WTC11 (cell line): ENCODE results near the gene ZNF335. TPM values are rescaled to one million over a fixed set of nuclear protein-coding genes. Genes with fewer than 3 reads are reported as not detected.

Experiments used
- ATAC-seq: fragments of 200-7000 bp; cut with Tn5 transposase; 2 replicates; pipeline ENCODE4 v1.10.0; 2021; ENCODE audit warnings: mild to moderate bottlenecking, moderate library complexity
- CTCF ChIA-PET: fragments of 300-600 bp; sonication (Branson Sonifier 250); formaldehyde crosslinking; loops from one replicate; lab custom pipeline; 2021; ENCODE audit warnings: antibody characterized with exemption; lab: Charles Lee
- POLR2A ChIA-PET: fragments of 350-600 bp; sonication (Branson Sonifier 250); formaldehyde crosslinking; loops from one replicate; lab custom pipeline; 2021; ENCODE audit warnings: antibody characterized with exemption; lab: Charles Lee
- DNase-seq: peaks from one replicate; pipeline ENCODE4 v3.0.0; 2021; ENCODE audit warnings: low spot score
- H3K27ac Mint-ChIP-seq: 2 replicates; pipeline ENCODE4 v1.8.0; 2021; ENCODE audit warnings: mixed read lengths
- H3K27me3 Mint-ChIP-seq: 2 replicates; pipeline ENCODE4 v1.8.0; 2021; ENCODE audit warnings: low read depth, mild to moderate bottlenecking, moderate library complexity, mixed read lengths
- H3K36me3 Mint-ChIP-seq: 2 replicates; pipeline ENCODE4 v1.8.0; 2021; ENCODE audit warnings: mixed read lengths
- H3K4me1 Mint-ChIP-seq: 2 replicates; pipeline ENCODE4 v1.8.0; 2022; ENCODE audit warnings: mixed read lengths
- H3K4me3 Mint-ChIP-seq: 2 replicates; pipeline ENCODE4 v1.8.0; 2021; ENCODE audit warnings: mild to moderate bottlenecking, moderate library complexity, mixed read lengths
- H3K9me3 Mint-ChIP-seq: 2 replicates; pipeline ENCODE4 v1.8.0; 2021; ENCODE audit warnings: mixed read lengths
- AR ChIP-seq: fragments of 250-450 bp; sonication (Bioruptor Pico); IDR thresholded peaks from 2 replicates; pipeline ENCODE4 v1.9.0; 2021; ENCODE audit warnings: mild to moderate bottlenecking
- ETV6 ChIP-seq: sonication (generic); formaldehyde crosslinking; IDR thresholded peaks from 2 replicates; pipeline ENCODE4 v1.8.1; 2022; ENCODE audit warnings: mild to moderate bottlenecking, missing genetic modification reagents
- NFYB ChIP-seq: sonication (generic); formaldehyde crosslinking; conservative IDR thresholded peaks from 2 replicates; pipeline ENCODE4 v1.8.0; 2022; ENCODE audit warnings: low read depth, missing genetic modification reagents
- NR2C2 ChIP-seq: sonication (generic); formaldehyde crosslinking; IDR thresholded peaks from 2 replicates; pipeline ENCODE4 v1.8.0; 2022; ENCODE audit warnings: mild to moderate bottlenecking, missing genetic modification reagents
- PRDM15 ChIP-seq: sonication (generic); formaldehyde crosslinking; IDR thresholded peaks from 2 replicates; pipeline ENCODE4 v1.8.0; 2022; ENCODE audit warnings: missing genetic modification reagents
- RORB ChIP-seq: fragments of 250-450 bp; sonication (Bioruptor Pico); IDR thresholded peaks from 2 replicates; pipeline ENCODE4 v1.9.0; 2021; ENCODE audit warnings: mild to moderate bottlenecking
- SMAD3 ChIP-seq: sonication (generic); formaldehyde crosslinking; IDR thresholded peaks from 2 replicates; pipeline ENCODE4 v1.8.0; 2022; ENCODE audit warnings: missing genetic modification reagents, mild to moderate bottlenecking, borderline replicate concordance
- SOX15 ChIP-seq: fragments of 250-450 bp; sonication (Bioruptor Pico); IDR thresholded peaks from 2 replicates; pipeline ENCODE4 v1.9.0; 2021; ENCODE audit warnings: mild to moderate bottlenecking
- SP1 ChIP-seq: sonication (generic); formaldehyde crosslinking; conservative IDR thresholded peaks from 2 replicates; pipeline ENCODE4 v1.8.1; 2022; ENCODE audit warnings: missing genetic modification reagents
- TP53 ChIP-seq: sonication (generic); formaldehyde crosslinking; IDR thresholded peaks from 2 replicates; pipeline ENCODE4 v1.8.1; 2023; ENCODE audit warnings: mild to moderate bottlenecking, missing genetic modification reagents
- ZBTB21 ChIP-seq: sonication (generic); formaldehyde crosslinking; IDR thresholded peaks from 2 replicates; pipeline ENCODE4 v1.8.1; 2023; ENCODE audit warnings: mild to moderate bottlenecking, missing genetic modification reagents, borderline replicate concordance
- ZBTB43 ChIP-seq: sonication (generic); formaldehyde crosslinking; IDR thresholded peaks from 2 replicates; pipeline ENCODE4 v1.8.1; 2023; ENCODE audit warnings: mild to moderate bottlenecking, missing genetic modification reagents
- ZNF121 ChIP-seq: sonication (generic); formaldehyde crosslinking; IDR thresholded peaks from 2 replicates; pipeline ENCODE4 v1.8.0; 2023; ENCODE audit warnings: missing genetic modification reagents
- ZNF416 ChIP-seq: fragments of 250-450 bp; sonication (Bioruptor Pico); IDR thresholded peaks from 2 replicates; pipeline ENCODE4 v1.9.0; 2021; ENCODE audit warnings: mild to moderate bottlenecking, inconsistent platforms
- ZNF423 ChIP-seq: fragments of 250-450 bp; sonication (Bioruptor Pico); IDR thresholded peaks from 2 replicates; pipeline ENCODE4 v2.1.2; 2022; ENCODE audit warnings: mild to moderate bottlenecking, moderate library complexity
- total RNA-seq: library from RNA; stranded (reverse); gene quantifications from 3 replicates; pipeline ENCODE4 v1.2.3, GENCODE V29; 2021
- TF ChIP-seq, protein P1 (sequence below): sonication (generic); formaldehyde crosslinking; IDR thresholded peaks from 2 replicates; pipeline ENCODE4 v1.8.0; 2023; ENCODE audit warnings: mild to moderate bottlenecking, missing genetic modification reagents

The ZNF335 gene
- total RNA-seq, 1 experiment from 2014 or later, result 20.0 TPM

DNA sequence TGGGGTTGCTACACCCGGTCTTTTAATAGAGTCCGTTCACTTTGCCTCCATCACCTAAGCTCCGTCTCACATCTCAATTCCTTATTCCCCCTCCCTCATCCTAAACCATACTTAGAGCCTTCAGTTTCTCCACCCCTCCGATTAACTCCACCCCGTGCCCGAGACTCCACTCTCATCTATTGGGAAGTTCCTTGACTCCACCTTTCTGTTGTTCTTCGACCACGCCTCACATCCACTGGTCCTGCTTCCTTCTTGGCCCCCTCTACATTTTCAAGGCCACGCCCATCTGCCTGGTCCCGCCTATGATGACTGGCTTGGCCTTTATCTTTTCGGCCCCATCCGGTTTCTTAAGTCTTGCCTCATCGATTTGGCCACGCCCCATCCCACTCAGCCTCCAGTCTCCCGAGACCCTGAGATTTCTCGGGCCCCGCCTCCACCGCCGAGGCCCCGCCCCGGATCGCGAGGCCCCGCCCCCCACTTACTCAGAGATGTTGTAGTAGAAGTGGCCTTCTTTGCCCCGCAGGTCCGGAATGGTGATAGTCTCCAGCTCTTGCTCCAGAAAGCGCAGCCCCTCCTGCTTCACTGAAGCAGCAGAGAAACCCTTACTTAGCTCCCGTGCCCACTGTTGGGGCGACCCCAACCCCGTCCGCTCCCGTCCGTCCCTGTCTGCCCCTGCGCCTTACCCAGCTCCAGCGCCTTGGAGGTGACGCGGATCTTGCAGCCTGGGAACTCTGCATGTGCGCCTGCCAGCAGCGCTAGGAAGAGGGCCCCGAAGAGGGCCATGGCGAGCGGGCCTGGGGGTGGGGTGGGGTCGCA lies 61.1 kb downstream of the ZNF335 start:
- ATAC-seq (peak; percentile 91), DNase-seq (peak; percentile 100)
- Mint-ChIP-seq H3K9me3 (no peaks in the 10 kb centered on the region), H3K27me3 (no peaks in the 10 kb centered on the region), H3K4me3 (peak overlapping the region; percentile 85), H3K27ac (peak overlapping the region; percentile 87; the same call in 1 of the 2 replicates), H3K36me3 (peaks cover 31% of the 10 kb centered on the region), H3K4me1 (peaks cover 14% of the 10 kb centered on the region)
- ChIA-PET CTCF (interaction anchor here (0.6 to 2.7 kb wide), 7 partner anchors 20 to 189 kb away, joined by 4 to 13 read pairs (median 4); partner anchors contain the start of genes NEURL2 and PCIF1), POLR2A (interaction anchor here (0.6 to 3.1 kb wide), 11 partner anchors 9 to 513 kb away, joined by 3 to 43 read pairs (median 3); partner anchors contain the start of genes PCIF1 and ZSWIM1)
- TF ChIP-seq SP1 (peak; percentile 73), ZBTB21 (no peak), AR (CRISPR knock-in tag) (no peak), ETV6 (CRISPR knock-in tag) (0 out of 2 replicates have a peak, but pooled peaks have one; percentile 16), SMAD3 (CRISPR knock-in tag) (0 out of 2 replicates have a peak, but pooled peaks have one; percentile 5), NFYB (CRISPR knock-in tag) (no peak), RORB (CRISPR knock-in tag) (no peak)

DNA sequence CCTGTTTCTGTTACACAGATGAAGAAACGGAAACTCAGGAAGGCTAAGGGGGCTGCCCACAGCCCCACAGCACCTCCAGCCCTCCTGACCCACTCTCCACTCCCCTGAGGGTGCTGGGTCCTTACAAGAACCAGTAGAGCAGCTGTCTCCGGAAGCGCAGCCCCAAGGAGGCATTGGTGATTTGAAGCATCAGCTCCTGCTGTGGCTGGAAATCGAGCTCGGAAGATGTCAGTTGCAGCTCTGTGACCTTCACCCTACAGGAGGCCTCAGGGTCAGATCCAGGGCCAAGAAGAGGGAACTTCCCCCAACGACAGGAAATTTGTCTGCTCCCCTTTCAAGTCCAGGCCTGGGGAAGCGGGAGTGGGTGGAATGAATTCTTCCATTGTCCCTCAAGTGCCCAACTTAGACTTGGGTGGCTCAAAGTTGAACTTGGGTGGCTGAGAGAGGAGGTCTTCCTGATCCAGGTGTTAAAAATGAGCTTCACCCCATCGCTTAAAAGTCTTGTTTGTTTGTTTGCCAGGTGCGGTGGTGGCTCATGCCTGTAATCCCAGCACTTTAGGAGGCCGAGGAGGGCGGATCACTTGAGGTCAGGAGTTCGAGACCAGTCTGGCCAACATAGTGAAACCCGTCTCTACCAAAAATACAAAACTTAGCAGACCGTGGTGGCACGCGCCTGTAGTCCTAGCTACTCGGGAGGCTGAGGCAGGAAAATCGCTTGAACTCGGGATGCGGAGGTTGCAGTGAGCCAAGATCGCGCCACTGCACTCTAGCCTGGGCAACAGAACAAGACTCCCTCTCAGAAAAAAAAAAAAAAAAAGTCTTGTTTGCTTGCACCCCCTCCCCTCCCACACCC lies 62.0 kb downstream of the ZNF335 start:
- peaks cover 14% of the 10 kb centered on the region for H3K4me1 Mint-ChIP-seq
- H3K27ac Mint-ChIP-seq, result no peak overlapping the region
- ATAC-seq (no peak), DNase-seq (no peak)
- H3K27me3 Mint-ChIP-seq, result no peaks in the 10 kb centered on the region
- H3K9me3 Mint-ChIP-seq, result no peaks in the 10 kb centered on the region
- peaks cover 37% of the 10 kb centered on the region for H3K36me3 Mint-ChIP-seq
- CTCF ChIA-PET, result interaction anchor here (0.6 to 2.7 kb wide), 5 partner anchors 20 to 111 kb away, joined by 4 to 13 read pairs (median 4); partner anchors contain the start of genes NEURL2 and PCIF1
- POLR2A ChIA-PET, result interaction anchor here (0.6 to 3.1 kb wide), 9 partner anchors 9 to 591 kb away, joined by 3 to 43 read pairs (median 4); partner anchors contain the start of genes PCIF1 and ZSWIM1
- peak overlapping the region; percentile 85 for H3K4me3 Mint-ChIP-seq
- TF ChIP-seq, protein P1, sequence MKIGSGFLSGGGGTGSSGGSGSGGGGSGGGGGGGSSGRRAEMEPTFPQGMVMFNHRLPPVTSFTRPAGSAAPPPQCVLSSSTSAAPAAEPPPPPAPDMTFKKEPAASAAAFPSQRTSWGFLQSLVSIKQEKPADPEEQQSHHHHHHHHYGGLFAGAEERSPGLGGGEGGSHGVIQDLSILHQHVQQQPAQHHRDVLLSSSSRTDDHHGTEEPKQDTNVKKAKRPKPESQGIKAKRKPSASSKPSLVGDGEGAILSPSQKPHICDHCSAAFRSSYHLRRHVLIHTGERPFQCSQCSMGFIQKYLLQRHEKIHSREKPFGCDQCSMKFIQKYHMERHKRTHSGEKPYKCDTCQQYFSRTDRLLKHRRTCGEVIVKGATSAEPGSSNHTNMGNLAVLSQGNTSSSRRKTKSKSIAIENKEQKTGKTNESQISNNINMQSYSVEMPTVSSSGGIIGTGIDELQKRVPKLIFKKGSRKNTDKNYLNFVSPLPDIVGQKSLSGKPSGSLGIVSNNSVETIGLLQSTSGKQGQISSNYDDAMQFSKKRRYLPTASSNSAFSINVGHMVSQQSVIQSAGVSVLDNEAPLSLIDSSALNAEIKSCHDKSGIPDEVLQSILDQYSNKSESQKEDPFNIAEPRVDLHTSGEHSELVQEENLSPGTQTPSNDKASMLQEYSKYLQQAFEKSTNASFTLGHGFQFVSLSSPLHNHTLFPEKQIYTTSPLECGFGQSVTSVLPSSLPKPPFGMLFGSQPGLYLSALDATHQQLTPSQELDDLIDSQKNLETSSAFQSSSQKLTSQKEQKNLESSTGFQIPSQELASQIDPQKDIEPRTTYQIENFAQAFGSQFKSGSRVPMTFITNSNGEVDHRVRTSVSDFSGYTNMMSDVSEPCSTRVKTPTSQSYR (CRISPR knock-in tag), result no peak
- TF ChIP-seq ZNF121 (CRISPR knock-in tag) (no peak), ZNF416 (CRISPR knock-in tag) (no peak), ZBTB43 (CRISPR knock-in tag) (no peak)

- no peak overlapping the region for H3K4me3 Mint-ChIP-seq
- no peaks in the 10 kb centered on the region for H3K9me3 Mint-ChIP-seq
- ChIA-PET POLR2A (interaction anchor here (0.8 to 3.1 kb wide), 4 partner anchors 24 to 590 kb away, joined by 3 to 43 read pairs (median 4); partner anchors contain the start of genes PCIF1 and ZSWIM1), CTCF (interaction anchor here (0.7 to 1.7 kb wide), 2 partner anchors 111 to 1034 kb away, joined by 3 to 4 read pairs; no protein-coding TSS in a partner anchor)
- H3K27ac Mint-ChIP-seq, result no peak overlapping the region
- ATAC-seq (no peak), DNase-seq (no peak)
- H3K36me3 Mint-ChIP-seq, result peaks cover 43% of the 10 kb centered on the region
- no peaks in the 10 kb centered on the region for H3K27me3 Mint-ChIP-seq
- H3K4me1 Mint-ChIP-seq, result peaks cover 14% of the 10 kb centered on the region
- TF ChIP-seq NR2C2 (CRISPR knock-in tag) (no peak), ZNF423 (CRISPR knock-in tag) (no peak), PRDM15 (CRISPR knock-in tag) (no peak), SOX15 (CRISPR knock-in tag) (no peak), TP53 (CRISPR knock-in tag) (no peak), ZBTB21 (no peak)
Observed at GRCh38 chr20:45909336-45909808, 62.6 kb downstream of the ZNF335 start.
